NT2/D1 (cell line): Measurements from ENCODE around the gene BMERB1.

Experiments
- YY1 ChIP-seq: IDR thresholded peaks from 2 replicates; pipeline ENCODE4 v1.6.1; 2011; ENCODE audit not compliant: insufficient read length, insufficient read depth
- ZNF274 ChIP-seq: IDR thresholded peaks from 2 replicates; pipeline ENCODE4 v1.6.1; 2011; ENCODE audit warnings: mild to moderate bottlenecking, low read depth, low read length

DNA sequence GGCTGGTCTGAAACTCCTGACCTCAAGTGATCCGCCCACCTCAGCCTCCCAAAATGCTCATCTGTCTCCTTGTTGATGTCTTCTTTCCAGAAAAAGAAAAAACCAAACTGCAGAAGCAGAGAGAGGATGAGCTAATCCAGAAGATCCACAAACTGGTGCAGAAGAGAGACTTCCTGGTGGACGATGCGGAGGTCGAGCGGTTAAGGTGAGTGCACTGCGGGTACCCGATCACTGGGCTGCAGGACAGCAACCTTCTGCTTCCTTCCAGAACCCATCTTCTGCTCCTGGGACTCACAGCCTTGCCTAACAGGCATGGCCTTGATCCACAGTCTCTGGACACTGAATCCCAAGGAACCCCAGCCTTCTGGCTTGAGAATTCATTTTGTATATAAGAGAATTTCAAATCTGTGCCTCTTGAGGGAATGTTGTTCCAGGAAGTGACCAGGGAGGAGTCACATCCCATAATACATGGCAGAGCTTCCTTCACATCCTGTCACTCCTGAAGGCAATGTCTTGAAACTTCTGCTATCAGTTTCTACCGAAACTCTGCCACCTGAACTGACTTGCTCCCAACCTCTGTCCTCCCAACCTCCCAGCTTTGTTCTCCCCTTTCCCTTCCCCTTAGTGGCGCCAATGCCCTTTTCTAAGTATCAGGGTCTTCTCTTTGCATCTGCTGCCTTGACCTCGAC lies 146.9 kb downstream of the BMERB1 start:
- TF ChIP-seq ZNF274 (no peak), YY1 (no peak)
